Calu3 (cell line): Measurements from ENCODE around the gene PRND. TPM values are rescaled to one million over a fixed set of nuclear protein-coding genes. Genes with fewer than 3 reads are reported as not detected.

Experiments used
- BruUV-seq: library from RNA; stranded (reverse); fragments of 400-500 nt; replicated peaks from 2 replicates; lab custom pipeline; 2021; lab: Mats Ljungman, UMichigan
- CTCF ChIA-PET: fragments of 300-600 bp; sonication (Branson Sonifier 250); formaldehyde crosslinking; loops from one replicate; lab custom pipeline; 2022; ENCODE audit warnings: antibody characterized with exemption; lab: Charles Lee
- DNase-seq: peaks from one replicate; pipeline ENCODE4 v3.0.0; 2022
- H3K27ac Mint-ChIP-seq: one replicate; pipeline ENCODE4 v1.8.0; 2022; ENCODE audit warnings: mixed read lengths; ENCODE audit not compliant: unreplicated experiment
- H3K27me3 Mint-ChIP-seq: one replicate; pipeline ENCODE4 v1.8.0; 2022; ENCODE audit warnings: mixed read lengths; ENCODE audit not compliant: unreplicated experiment
- H3K36me3 Mint-ChIP-seq: one replicate; pipeline ENCODE4 v1.8.0; 2022; ENCODE audit warnings: mild to moderate bottlenecking, moderate library complexity, mixed read lengths; ENCODE audit not compliant: insufficient read depth, unreplicated experiment
- H3K4me1 Mint-ChIP-seq: one replicate; pipeline ENCODE4 v1.8.0; 2022; ENCODE audit warnings: mild to moderate bottlenecking, low read depth, mixed read lengths; ENCODE audit not compliant: unreplicated experiment
- H3K4me3 Mint-ChIP-seq: one replicate; pipeline ENCODE4 v1.8.0; 2022; ENCODE audit warnings: mild to moderate bottlenecking, low read depth, moderate library complexity, mixed read lengths; ENCODE audit not compliant: unreplicated experiment
- H3K9me3 Mint-ChIP-seq: one replicate; pipeline ENCODE4 v1.8.0; 2022; ENCODE audit warnings: low read depth, mixed read lengths; ENCODE audit not compliant: unreplicated experiment
- CTCF ChIP-seq: fragments of 200-600 bp; IDR thresholded peaks from one replicate; pipeline ENCODE4 v1.8.0; 2022; ENCODE audit warnings: antibody characterized with exemption; ENCODE audit not compliant: unreplicated experiment
- intact Hi-C: fragments of 100-400 bp; cut with micrococcal nuclease; formaldehyde crosslinking; loops from one replicate; pipeline ENCODE4 v1.10.0; 2022; ENCODE audit not compliant: unreplicated experiment
- total RNA-seq: library from RNA; stranded (reverse); gene quantifications from 2 replicates; pipeline ENCODE4 v1.2.3, GENCODE V29; 2022

Gene PRND
- total RNA-seq, 1 experiment from 2014 or later: not detected

DNA sequence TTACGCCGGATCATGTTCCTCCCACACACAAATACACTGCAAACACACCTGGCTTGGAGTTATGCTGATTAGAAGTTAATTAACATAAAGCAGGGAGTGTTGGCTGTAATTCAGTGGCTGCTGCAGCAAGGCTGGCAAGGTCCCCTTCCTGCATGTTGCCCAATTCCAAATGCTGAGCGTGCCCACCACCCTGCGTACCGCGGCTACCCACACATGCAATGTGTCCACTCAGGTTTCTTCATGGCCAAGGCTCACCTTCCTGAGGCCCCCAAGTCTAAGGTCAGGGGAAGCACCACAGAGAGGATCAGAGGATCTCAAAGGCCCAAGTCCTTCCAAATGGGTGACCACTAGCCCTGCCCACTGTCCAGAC lies 11.6 kb upstream of the PRND start:
- no peak for DNase-seq
- Mint-ChIP-seq H3K36me3 (no peaks in the 10 kb centered on the region), H3K4me3 (no peak overlapping the region), H3K27ac (no peak overlapping the region), H3K27me3 (peaks cover 19% of the 10 kb centered on the region), H3K4me1 (peaks cover 8% of the 10 kb centered on the region), H3K9me3 (no peaks in the 10 kb centered on the region)
- CTCF ChIA-PET: no interaction called here
- no peak for TF ChIP-seq CTCF
- BruUV-seq: no TSS peak
- intact Hi-C loops: no loop called here

DNA sequence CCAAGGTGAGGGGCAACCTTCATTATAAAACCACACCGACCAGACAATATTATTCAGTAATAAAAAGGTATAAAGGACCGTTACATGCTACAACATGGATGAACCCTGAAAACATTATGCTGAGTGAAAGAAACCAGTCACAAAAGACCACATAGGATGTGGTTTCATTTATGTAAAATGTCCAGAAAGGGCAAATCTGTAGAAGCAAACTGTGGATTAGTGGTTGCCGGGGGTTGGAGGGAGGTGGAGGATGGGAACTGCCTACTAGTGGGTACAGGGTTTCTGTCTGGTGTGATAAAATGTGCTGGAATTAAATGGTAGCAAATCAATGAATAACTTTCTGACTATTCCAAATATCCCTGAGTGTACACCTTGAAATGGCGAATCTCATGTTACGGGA lies 10.2 kb upstream of the PRND start:
- intact Hi-C loops: no loop called here
- H3K9me3 Mint-ChIP-seq: no peaks in the 10 kb centered on the region
- CTCF ChIA-PET: no interaction called here
- H3K27ac Mint-ChIP-seq: no peak overlapping the region
- peaks cover 8% of the 10 kb centered on the region for H3K4me1 Mint-ChIP-seq
- H3K4me3 Mint-ChIP-seq: no peak overlapping the region
- DNase-seq: no peak
- no TSS peak for BruUV-seq
- no peak for TF ChIP-seq CTCF
- H3K36me3 Mint-ChIP-seq: no peaks in the 10 kb centered on the region
- peaks cover 33% of the 10 kb centered on the region for H3K27me3 Mint-ChIP-seq

DNA sequence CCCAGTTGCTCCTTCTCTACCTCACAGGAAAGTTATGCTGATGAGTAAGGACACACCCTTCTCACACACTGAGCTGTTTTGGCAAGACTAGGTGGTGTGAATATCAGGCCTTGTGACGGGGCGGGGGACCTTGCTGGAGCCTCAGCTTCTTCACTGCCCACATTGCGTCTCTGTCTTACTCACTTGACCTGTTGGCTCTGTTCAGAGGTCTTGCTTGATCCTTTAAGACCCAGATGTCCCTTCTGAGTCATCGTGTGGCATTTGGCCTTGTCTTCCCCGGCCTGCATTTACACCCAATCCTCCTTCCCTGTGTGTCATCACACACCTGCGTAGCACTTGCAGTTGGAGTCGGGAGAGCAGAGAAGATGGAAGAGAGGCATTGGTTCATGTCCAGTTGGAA lies 8.3 kb upstream of the PRND start:
- no peak overlapping the region for H3K4me3 Mint-ChIP-seq
- no peaks in the 10 kb centered on the region for H3K9me3 Mint-ChIP-seq
- no peak overlapping the region for H3K27ac Mint-ChIP-seq
- H3K36me3 Mint-ChIP-seq: no peaks in the 10 kb centered on the region
- no TSS peak for BruUV-seq
- H3K4me1 Mint-ChIP-seq: peaks cover 8% of the 10 kb centered on the region
- H3K27me3 Mint-ChIP-seq: peaks cover 52% of the 10 kb centered on the region
- CTCF ChIA-PET: no interaction called here
- DNase-seq: no peak
- TF ChIP-seq CTCF: no peak
- intact Hi-C loops: no loop called here

- no peaks in the 10 kb centered on the region for H3K36me3 Mint-ChIP-seq
- CTCF ChIA-PET: no interaction called here
- DNase-seq: no peak
- H3K27ac Mint-ChIP-seq: no peak overlapping the region
- H3K27me3 Mint-ChIP-seq: peaks cover 52% of the 10 kb centered on the region
- BruUV-seq: no TSS peak
- no peak for TF ChIP-seq CTCF
- no peak overlapping the region for H3K4me3 Mint-ChIP-seq
- peaks cover 8% of the 10 kb centered on the region for H3K4me1 Mint-ChIP-seq
- intact Hi-C loops: no loop called here
- no peaks in the 10 kb centered on the region for H3K9me3 Mint-ChIP-seq
These were observed 6.9 kb upstream of the PRND start for GRCh38 chr20:4714818-4715217.
